ENCODE measurements around the gene TPR.

The TPR gene

GRCh38 chr1:186283374-186283773 lies 91.7 kb downstream of the TPR start:
- DNase-seq: no peak

- no peak for DNase-seq
These were observed 92.6 kb downstream of the TPR start for GRCh38 chr1:186282466-186282865.

GRCh38 chr1:186275822-186276221 lies 99.2 kb downstream of the TPR start:
- no peak for DNase-seq

GRCh38 chr1:186272486-186272885 lies 102.6 kb downstream of the TPR start:
- DNase-seq: peak; percentile 24

GRCh38 chr1:186271032-186271431 lies 104.0 kb downstream of the TPR start:
- no peak for DNase-seq
